HL-60/S4 treated with retinoic acid at 250 ng/mL for 4 days and 3 days (cell line): ENCODE measurements around the gene ABCG4.

ENCODE experiments used
- in situ Hi-C: fragments of 300-500 bp; cut with MboI; formaldehyde crosslinking; loops from 2 replicates; pipeline ENCODE4 v1.7.0; 2022; ENCODE audit warnings: low sequenced_read_pairs

The ABCG4 gene

DNA sequence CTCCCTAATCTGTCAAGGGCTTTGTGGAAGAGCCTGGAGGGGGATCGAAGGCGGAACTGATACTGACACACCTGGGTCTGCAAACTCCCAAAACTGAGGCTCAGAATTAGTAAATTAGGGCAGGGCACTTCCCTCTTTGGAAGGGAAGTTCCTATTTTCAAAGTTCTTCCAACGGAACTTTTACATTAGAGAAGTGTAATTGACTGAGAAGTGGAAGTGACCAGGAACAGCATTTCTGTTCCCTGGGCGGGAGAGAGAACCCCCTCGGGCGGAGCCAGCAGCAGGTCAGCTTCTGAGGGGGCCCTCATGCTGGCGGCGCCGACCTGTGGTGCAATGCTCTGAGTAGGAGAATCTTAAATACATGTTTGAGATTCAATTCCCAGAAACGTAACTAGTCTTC, 56.2 kb downstream of the ABCG4 start:
- in situ Hi-C loops, result no loop called here

GRCh38 chr11:119205574-119206510, 57.0 kb downstream of the ABCG4 start, which contains the start of gene CBL:
Gene CBL (plus strand): TSS chr11:119206339. CDS start chr11:119206418, 79 bp downstream.
- in situ Hi-C loops, result no loop called here

DNA sequence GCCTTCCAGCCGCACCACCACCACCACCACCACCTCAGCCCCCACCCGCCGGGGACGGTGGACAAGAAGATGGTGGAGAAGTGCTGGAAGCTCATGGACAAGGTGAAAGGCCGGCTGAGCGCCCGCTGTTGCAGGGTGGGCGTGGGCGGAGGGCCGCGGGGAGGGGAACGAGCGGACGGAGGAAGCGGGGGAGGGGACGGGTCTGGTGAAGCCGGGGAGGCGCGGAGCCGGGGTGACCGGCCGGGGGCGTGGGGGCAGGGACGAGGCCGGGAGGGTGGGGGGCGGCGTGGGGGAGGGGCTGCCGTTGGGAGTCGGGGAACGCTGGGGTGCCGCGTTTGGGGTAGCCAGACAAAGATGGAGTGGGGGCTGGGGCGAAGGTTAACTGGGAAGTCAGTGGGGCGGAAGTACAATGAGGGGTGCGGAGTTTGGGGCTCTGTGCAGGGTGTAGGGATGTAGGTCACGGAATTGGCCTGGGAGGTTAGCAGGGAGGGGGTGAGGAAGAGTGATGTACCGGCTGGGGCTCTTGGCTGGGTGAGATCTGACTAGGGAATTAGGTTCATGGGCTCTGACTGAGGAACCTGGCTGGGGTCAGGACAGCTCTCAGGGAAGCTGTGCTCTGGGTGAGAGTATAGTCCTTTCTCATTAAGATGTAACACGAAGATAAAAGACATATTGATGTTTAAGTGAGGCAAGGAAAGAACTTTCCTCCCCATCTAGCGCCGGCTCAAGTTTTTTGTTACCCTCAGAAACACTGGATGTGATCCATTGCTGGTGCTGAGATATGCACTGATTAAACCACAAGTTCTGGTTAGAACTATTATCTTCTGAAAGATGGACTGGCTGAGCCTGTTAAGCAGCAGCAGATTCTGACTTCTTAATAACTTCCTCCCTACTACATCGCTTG, 57.9 kb downstream of the ABCG4 start:
- in situ Hi-C loops, result no loop called here

DNA sequence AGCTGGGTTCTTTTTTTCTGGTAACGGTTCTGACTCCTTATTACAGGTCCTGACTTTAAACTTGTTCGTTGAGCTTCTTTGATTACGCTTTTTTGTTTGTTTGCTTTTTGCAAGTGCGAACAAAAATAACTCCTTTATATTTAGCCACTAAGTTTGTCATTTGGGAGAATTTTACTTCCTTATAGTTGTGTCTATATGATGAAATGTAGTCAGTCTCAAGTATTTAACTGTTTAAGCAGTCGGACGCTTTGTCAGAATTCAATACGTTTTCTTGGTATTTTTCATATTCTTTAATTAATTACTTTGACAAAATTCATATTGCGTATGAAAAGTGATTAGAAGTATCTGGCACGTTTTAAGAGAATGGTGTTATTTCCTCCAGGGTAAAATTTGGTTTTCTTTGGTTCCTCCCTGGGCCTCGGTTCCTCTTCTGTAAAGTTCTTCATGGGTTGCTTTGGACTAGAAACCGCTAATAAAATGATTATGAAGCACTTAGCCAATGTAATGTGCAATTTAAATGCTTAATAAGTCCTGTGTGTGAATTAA, 58.6 kb downstream of the ABCG4 start:
- in situ Hi-C loops, result no loop called here

DNA sequence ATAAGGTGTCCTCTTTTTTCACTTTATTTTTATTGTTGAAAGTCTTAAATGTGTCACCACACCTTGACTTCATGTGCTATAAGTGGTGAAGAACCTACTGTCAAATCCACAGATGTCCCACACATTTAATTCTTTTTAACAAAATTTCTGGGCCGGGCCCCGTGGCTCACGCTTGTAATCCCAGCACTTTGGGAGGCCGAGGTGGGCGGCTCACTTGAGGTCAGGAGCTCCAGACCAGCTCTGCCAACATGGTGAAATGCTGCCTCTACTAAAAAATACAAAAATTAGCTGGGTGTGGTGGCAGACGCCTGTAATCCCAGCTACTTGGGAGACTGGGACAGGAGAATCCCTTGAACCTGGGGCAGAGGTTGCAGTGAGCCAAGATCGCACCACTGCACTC, 60.3 kb downstream of the ABCG4 start:
- in situ Hi-C loops, result no loop called here

DNA sequence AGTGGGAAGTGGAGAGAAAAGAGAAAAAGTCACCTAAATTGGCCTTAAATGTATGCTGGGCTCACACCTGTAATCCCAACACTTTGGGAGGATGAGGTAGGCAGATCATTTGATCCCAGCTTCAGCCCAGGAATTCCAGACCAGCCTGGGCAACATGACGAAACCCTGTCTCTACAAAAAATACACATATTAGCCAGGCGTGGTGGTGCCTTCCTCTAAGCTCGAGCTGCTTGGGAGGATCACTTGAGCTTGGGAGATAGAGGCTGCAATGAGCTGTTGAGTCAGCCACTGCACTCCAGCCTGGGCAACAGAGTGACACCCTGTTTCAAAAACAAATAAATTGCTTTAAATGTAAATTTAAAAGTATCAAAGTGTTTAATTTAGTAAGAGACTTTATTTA, 61.2 kb downstream of the ABCG4 start:
- in situ Hi-C loops, result no loop called here
